D341Med (cell line): Measurements from ENCODE around the gene IGF2.
A peak's percentile ranks its signal among the peaks of the same experiment; 100 is the strongest.

Source experiments
- DNase-seq: peaks from one replicate; pipeline ENCODE4 v3.0.0; 2012; ENCODE audit warnings: low spot score

The IGF2 gene

DNA sequence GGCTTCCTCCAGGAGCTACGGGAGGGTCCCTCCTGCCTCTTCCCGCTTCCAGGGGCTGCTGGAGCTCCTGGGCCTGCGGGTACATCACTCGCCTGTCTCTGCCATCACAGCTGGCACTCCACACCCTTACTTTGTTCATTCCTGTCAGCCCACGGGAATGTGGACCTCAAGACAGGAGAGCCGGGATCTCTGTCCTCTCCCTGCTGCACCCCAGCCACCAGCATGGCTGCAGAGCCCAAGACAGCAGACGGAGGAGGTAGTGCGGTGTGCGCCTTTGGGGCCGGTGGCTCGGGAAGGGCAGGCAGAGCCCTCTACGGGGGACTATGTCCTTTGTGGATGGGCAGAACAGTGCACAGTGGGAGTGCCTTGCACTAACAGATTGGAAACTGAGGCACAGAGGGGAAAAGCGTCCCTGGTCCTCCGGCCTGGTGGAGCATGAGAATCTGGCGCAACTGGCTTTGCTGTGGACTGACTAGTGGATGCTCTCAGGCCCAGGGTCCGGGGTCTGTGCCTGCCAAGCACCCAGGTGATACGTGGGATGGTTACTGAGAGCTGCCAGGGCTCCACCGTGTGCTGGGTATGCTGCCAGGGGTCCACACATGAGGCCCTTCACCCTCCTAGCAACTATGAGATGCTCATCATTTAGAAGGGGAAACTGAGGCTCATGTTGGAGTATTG, 47.3 kb downstream of the IGF2 start:
- no peak for DNase-seq

DNA sequence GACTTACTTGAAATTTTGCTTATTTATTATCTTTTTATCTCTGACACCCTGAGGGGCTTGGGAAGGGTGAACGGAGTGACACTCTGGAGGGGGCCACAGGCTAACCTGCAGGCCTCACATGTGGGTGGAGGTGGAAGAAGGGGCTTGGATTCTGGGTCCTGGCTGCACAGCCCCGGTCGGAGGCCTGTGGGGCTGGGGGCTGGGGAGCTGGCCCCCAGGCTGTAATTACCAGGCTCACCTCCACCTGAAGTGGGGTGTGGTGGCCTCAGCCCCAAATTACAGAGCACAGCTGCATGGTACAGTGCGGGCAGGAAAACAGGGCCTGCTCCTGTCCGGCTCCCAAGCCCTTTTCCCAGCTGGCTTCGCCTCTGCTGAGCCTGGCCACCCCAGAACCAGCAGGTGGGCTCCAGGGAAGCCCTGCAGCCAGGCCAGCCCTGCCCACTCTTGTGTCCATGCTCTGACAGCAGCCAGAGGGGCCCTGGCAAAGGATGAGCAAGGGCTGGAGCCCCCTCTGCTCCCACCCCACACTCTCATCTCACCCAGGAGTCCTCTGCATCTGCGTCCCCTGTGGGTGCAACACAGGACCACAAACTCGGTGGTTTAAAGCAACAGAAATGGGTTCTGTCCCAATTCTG, 48.0 kb downstream of the IGF2 start:
- DNase-seq: no peak

DNA sequence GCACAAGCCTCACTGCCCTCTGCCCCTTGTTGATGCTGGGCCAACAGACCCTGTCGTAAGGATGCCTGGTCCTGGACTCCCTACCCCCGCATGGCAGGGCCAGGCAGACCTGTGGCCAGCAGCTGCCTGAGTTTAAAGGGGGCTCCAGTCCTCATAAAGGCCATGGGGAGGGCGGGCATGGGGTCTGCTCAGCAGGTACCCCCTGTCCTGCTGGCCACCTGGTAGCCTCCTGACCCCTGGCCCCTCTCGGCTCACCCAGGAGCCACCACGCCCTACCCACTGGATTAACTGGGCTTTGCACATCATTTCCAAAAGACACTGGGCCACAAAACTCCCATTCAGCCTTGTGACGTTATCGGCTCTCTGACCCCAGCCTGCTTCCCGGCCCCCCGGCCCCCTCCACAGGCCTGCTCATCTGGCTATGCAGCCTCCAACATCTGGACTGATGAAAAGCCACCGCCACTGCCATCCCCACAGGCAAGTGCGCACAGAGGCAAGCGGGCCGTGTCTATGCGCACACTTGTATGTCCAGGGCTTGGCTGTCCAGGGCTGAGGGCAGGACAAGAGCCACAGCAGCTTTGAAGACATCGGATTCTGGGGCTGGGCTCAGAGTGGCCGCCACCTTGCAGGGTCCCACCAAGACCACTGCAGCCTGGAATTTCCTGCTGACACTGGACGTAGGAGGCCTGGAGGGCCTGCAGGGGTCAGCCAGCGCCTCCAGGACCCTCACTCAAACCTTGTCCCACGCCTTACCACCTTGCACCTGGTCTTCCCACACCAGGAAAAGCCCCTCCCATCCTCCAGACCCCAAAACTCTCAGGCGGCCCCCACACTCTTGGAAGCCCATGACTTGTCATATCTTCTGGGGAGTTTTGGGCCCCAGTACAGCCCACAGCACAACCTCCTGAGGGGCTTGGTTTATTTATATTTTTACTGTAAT, 48.7 kb downstream of the IGF2 start:
- DNase-seq: no peak

DNA sequence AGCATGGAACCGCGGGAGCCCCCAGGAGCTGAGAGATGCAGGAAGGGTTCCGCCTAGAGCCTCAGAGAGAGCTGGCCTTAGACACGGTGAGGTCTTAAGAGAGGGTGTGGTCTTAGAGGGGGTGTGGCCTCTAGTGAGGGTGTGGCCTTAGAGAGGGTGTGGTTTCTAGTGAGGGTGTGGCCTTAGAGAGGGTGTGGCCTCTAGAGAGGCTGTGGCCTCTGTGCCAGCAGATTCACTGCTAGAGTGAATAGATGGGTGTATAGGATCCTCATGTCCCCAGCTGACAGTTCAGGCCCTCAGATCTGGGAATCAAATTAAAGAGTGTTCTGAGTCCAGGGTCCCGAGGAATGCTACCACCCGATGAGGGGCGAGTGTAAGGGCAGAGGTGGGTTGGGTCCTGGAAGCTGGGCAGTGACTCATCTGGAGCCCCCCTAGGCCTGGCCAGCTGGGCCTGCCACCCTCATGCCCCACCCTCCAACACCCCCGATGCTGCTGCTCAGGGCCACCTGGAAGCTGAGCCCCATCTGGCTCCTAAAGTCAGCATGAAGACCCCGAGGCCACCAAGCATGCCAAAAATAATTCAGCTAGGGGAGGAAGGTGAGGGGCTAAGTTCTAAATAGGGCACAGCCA, 49.5 kb downstream of the IGF2 start:
- DNase-seq: peak; percentile 34

DNA sequence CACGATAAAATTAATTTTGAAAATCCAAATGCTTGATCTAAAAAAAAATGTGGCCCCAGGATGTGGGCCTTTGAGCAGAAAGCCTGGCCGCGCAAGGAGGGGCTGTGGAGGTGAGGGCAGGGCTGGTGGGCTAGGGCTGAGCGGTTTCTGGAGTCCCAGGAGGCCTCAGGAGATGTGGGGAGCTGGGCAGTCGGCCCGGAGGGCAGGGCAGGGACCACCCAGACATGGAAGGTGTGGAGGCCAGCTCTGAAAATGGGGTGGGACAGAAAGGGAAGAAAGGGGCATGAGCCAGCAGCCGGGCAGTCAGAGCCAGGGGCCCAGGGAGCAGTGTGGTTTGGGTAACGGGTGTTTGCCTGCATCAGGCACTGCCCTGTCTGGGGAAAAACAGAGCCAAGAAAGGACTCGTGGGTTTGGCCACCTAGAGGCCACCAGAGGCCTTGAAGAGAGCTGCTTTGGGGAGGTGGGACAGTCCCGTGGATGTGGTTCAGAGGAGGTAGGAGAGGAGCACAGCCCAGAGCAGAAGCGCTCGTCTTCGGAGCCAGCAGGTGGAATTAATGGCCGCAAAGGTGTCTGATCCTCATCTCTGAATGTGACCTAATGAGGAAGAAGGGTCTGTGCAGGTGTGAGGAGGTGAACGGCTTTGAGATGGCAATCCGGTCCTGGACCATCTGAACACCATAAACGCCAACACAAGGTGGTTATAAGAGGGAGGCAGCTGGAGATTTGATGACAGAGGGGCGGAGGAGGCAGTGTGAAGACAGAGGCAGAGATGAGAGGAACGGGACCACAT, 50.2 kb downstream of the IGF2 start:
- DNase-seq: peak; percentile 19

DNA sequence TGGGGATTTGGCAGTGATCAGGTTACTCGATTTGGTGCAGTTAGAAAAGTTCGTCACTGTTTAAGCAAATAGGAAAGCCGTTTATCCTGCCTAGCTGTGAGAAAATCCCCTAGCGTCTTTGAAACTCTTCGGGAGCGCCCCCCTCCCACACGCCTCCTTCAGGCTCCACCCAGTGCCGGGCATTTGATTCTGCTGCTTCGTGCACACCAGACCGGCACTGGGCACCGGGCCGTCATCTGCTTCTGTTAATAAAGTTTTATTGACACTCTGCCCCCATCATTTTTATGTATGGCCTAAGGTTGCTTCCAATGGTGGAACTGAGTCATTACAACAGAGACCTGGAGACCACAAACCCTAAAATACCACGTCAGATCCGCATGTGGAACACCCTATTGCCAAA, 50.9 kb downstream of the IGF2 start:
- peak; percentile 13 for DNase-seq

DNA sequence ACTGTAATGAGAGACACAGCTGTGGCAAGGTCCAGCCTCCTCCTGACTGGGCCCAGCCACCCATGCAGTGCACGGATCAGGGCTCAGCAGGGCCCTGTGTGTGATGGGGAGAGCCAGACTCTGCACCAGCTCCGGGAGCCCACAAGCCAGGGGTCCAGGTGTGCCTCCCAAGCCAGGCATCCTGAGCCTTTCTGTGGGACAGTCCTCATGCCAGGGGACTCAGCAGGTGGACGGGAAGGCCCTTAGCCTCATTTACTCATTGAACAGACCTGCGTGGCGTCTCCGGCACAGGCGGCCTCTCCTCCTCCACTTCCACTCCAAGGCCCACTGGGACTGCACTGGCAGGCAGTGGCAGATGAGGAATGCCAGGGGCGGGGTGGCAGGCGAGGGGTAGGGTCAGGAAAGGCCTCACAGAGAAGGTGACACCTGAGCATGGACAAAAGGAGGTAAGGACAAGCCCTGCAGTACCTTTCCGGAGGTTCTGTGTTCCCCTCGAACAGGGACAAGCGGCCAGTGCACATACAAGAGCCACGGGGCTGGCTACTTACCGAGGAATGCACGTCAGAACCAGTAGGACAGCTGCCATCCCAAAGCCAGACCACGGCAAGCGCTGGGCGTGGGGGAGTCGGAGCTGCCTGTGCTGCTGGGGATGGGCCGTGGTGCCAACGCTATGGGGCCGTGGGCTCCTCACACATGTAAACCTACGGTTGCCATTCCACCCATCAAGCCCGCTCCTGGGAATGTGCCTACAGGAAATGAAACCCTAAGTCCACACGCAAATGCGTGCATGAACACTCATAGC, 52.7 kb downstream of the IGF2 start:
- DNase-seq: peak; percentile 7

DNA sequence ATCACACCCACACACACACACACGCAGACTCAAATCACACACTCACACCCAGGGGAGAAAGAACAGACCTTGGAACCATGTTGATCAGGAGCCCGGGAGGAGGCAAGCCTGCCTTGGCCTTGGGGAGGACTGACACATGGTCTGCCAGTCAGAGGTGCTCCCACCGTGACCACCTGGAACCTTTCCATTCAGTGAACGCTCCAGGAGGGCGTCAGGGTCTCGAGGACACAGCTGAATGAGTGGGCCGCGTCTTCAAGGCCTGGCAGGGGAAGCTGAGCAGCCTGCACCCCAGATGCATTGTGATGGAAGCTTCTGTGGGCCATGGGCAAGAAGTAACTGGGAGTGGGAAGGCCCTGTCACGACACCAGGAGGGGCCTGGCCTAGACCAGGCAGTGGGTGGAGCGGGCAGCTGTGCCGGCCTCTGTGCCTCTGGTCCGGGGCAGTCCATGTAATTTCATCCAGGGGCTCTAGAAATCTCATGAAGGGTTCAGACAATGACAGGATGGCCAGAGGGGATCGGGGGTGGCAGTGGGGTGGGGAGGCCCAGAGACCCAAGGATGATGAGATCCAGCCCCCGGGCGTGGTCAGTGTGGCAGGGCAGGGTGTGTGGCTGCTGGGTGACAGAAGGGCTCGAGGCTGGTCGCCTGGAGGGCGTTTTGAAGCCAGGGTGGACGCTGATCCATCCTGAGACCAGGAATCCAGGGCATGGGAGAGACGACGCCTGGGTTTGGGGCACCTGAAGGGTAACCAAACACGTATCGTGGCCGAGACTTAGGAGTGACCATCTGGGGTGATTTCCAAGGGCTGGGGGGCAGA, 53.7 kb downstream of the IGF2 start:
- peak; percentile 16 for DNase-seq

DNA sequence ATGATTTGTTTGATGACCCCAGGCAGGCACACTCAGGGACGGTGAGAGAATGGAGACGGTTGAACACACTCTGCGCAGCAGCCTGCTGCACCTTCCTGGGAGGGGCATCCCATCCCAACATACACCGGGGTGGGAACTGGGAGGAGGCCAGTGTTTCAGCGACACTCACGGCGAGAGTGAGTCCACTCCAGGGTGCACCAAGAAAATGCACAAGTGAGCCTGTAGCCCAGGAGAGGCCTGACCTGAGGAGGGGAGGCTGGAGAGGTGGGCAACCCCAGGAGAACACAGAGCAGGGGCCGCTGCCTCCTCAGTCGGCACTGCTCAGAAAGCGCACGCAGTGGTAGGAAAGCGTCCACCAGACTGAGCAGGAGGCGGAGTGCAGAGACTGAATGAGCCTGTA, 54.5 kb downstream of the IGF2 start:
- peak; percentile 12 for DNase-seq
